NCI-H2196 treated with DMSO at 0.1 percent for 48 hours (cell line): ENCODE data around the gene CDC6.

Experiments used
- DNase-seq: peaks from one replicate; lab custom pipeline; 2025; ENCODE audit not compliant: unreplicated experiment; lab: John Stamatoyannopoulos, UW

CDC6 gene

DNA sequence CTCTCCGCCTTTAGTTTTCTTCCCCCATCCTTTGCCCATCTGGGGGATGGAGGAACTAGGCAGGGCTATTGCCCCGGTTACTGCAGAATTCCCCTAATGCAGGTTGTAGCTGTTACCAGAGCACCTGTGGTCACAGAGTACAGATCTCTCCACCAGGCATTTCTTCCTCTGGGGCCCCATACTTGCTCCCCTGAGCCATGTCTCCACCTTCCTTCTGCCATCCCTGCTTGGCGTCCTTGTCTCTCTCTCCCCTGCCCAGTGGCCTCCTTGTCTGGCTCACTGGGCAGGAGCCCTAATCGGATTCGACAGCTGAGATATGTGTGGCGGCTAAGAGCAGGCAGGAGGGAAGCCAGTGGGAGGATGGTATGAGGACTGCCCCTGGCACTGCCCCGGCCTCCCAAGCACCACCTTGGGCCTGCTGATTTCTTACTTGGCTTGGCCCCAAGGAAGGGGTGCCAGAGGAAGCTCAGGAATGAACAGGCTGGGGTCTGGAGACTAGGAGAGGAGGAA is 23.3 kb downstream of the CDC6 start:
- DNase-seq = no peak

DNA sequence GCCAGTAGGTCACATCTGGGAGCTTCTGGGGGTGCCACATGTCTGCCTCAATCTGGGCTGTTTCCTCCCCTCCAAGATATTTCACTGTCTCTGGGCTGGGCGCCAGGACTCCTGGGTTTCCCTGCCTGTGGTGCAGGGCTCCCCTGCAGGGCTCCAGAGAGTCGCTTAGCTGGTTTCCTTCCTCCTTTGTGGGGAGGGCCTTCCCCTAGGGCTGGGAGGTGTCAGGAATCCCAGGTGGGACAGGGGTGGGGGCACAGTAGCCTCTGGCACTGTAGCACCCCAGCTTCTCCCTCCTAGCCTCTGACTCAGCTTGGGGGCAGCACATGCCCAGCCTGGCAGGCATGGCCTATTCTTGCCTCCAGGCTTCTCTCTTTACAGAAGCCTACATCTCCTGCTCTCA is 23.9 kb downstream of the CDC6 start:
- no peak for DNase-seq

DNA sequence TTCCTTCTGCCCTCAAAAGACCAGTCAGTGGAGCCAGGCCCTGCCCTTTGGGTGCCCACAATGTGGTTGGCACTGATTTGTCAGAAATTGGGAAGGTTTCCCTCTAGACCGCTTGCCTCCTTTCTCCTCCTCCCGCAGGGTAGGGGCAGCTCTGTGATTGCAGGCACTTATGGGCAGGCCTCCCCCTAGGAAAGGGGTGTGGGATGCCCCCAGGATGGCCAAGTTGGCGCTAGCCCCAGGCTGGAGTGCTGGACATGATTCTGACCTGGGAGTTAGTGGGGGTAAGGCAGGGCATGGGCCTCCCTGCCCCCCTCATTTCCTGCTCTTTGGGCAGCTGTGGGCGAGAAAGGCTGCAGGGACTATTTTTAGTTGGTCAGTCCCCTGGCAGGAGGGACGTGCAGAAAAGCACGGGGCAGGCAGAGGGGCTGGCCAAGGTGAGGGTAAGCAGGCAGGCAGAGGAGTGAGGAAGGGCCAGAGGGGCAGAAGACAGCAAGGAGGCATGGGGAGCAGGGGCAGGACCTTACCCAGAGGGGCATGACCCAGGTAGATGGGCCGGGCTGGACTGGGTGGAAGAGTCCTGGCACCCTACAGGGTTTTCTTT is 24.6 kb downstream of the CDC6 start:
- DNase-seq = no peak

DNA sequence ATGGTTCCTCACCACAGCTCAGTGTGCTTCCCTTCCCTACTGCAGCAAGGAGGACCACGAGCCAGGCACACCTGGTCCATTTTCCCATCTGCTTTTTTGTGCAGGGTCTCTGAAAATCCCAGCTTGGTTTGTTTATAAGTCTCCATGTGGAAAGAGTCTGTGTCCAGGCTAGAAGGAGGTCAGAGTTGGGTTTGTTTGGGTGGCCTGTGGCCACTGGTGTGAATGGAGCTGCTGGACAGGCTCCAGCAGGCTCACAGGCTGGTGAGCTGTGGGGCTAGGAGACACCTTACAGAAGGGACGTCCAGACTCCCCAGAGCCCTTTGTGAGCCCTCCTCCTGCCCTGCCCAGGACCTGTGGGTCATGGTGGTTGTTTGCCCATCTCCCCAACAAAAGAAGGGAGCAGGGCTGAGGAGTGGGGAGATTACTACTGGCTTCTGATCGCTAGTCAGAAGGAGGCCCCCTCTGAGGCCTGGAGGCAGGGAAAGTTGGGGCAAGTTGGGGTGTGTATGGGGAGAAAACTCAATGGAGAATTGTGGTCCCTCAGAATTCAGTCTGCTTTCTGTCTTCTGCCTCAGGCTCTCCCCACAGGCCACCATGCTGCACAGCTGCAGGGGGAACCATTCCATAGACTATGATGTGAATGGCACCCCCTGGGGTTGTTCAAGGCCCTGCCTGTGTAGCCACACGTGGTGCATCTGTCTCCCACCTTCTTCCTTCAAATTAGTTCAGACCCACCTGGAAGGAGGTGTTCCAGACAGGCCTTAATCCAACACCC is 25.4 kb downstream of the CDC6 start:
- no peak for DNase-seq

- DNase-seq = peak; percentile 58
Observed at GRCh38 chr17:40313668-40314583, 26.2 kb downstream of the CDC6 start.

DNA sequence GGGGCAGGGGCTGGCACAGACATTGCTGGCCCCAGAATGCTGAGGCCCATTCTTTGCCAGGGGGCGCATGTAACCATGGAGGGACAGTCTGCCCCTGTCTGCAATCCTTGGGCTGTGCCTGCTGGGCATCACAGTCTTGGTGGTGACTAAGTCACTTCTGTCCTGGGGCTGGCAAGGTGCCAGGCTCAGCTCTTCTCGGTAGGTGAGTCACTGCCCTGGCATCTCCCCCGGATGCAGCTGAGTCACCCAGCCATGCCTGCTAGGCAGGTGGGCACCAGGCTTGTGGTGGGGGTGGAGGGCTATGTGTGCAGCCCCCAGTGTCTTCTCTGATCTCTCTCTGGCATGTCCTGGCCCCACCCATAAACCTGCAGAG is 26.9 kb downstream of the CDC6 start:
- DNase-seq = peak; percentile 64

GRCh38 chr17:40315206-40315605 is 27.5 kb downstream of the CDC6 start:
- no peak for DNase-seq

DNA sequence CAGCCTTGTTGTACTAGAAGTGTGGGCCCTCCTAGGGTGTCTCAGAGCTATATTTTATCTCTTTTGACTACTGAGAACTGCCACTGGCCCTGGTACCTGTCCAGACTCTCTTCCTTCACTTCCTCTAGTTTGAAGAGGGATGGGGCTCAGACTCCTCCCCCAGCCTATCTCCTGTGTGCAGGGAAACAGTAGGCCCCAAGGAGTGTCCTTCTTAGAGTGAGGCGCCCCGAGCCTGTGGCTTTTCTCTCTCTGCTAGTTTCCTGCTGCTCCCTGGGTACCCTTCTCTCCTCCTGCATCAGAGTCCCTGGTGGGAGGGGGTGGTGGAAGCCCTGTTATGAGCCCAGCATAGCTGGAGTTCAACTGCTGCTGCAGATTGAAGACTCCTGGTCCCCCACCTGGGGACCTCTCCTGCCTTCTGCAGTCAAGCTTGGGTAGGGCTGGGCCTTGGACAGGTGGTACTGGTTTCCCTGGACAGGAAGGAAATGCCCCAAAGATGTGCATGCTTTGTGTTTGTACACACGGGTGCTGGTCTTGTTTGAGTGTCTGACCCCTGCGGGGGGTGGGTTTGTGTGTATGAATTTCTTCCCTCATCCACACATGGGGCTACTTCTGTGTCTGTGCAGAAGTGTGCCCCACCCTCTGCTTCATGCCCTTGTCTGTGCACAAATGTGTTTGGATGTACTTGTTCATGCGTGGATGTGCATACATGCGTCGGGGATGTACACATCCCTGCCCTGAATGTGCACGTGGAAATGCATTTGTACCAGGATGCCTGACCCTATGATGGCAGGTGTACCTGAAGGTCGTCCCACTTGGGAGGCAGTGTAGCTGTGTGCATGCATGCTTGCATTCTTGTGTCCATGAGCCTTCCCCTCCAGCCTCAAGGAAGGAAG is 28.2 kb downstream of the CDC6 start:
- no peak for DNase-seq

DNA sequence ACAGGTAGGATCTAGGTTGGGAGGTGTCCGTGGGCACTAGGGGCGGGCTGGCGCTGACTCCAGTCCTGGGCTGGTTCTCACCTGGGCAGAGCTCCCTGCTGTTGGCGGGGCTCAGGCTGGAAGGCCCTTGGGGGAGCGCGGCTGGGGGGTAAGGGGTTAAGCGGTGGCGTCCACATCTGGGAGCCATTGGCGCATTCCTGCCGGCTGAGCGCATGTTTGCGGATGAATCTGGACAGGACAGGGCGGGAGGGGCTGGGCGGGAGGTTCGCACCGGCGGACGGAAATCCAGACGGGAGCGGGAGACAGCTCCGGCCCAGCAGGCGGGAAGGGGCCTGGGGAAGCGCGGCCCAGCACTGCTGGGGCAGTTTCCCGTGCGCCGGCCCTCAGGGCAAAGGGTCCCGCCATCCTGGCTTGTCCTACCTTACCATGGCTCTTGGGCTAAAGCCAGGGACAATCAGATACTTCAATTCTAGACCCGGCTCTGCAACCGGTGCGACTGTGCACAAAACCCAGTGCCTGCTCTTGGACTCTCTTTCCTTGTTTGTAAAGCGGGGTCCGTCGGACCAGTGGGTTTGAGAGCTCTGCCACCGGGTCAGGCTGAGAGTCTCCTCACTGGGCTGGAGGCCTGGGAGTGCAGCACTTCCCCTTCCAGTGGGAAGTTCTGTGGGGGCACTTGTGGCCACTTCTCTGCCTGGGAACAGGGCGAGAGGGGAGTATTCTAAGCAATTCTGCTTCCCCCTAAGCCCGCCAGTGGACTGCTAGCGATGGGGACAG is 29.1 kb downstream of the CDC6 start:
- no peak for DNase-seq

DNA sequence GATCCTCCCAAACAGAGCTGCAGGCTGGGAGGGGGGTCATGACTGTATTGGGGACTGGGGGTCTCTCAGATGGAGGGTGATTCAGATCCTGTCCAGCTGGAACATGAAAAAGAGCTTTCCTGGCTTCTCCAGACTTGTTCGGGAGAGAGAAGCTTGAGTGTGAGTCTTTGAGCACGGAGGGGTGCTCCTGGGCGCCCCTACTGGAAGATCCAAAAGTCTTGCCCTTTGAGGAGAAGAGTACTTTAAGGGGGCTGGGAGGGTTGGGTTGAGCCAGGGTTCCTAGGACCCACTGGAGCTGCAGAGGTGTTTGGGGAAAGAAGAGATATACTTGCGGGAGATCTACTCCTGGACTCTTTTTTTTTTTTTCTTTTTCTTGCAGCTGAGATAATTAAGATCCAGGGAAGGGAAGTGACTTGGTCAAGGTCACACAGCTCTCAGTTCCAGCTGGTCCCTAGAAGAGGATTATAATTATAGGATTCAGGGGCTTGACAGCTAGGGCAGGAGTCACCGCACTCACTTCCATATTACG is 29.7 kb downstream of the CDC6 start:
- DNase-seq = no peak

GRCh38 chr17:40317880-40318829 is 30.5 kb downstream of the CDC6 start:
- peak; percentile 68 for DNase-seq

DNA sequence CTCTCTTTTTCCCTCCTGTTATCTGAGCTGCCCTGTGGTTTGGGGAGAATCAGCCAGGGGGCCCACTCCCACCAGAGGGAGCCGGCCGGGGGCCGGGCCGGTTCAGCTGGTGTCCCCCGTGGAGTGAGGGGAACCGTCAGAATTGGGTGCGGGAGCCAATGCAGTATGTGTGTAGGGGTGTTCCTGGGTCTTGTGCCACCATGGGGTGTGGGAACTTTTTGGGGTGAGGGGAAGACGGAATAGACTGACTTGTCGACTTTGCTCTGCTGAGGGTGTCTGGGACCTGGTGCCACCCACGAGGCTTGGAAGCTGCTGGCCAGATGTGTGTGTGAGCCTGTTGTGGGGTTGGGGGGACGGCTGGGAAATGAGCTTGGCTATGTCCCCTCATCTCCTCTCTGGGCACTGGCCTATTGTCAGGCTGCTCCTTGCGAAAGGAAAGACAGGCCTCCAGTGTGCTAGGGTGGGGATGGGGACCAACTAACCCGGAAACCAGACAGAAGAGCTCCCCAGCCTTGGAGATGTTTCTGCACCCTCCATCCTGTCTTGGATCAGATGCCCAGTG is 31.2 kb downstream of the CDC6 start:
- no peak for DNase-seq

GRCh38 chr17:40319651-40320540 is 32.2 kb downstream of the CDC6 start:
- no peak for DNase-seq

GRCh38 chr17:40320756-40321523 is 33.3 kb downstream of the CDC6 start:
- DNase-seq = no peak

DNA sequence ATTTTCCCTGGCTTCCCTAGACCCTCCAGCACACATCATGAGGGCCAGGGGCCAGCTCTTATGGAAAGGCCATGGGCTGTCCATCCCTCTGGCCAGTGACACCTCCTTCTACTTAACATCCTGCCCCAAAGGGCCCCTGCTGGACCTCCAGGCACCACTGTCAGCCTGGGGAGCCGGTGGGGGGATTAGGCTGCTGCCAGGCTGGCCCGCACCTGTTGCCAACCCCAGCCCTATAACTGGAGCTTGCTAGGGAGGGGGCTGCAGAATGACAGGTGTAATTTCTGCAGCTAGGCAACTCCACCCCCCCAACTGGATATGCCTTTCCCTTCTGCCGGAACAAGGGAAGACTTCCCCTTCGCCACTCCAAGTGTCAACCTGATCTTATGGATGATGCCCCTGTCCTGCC is 33.8 kb downstream of the CDC6 start:
- DNase-seq = no peak

DNA sequence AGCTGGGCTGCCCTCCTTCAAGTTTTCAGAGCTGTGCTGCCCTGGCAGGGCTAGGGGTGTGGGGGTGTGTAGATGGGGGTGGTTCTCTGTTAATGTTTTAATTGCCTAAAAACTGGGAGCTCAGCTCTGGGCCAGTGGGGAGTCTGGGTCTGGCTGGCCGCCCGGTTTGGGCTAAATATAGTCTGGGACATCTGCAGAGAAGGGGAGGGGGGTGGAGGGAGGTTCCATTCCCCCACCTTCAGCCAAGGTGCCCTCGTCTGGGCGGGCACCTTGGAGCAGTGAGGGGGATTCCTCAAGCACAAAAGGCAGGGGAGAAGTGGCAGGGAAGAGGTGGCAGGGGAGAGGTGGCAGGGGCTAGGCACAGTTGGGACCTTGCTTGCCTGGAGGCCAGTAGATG is 34.3 kb downstream of the CDC6 start:
- DNase-seq = no peak
